Mammary epithelial cell (primary cell): ENCODE results near the gene GNAT1.

ENCODE experiments used
- EZH2 ChIP-seq: IDR thresholded peaks from 2 replicates; pipeline ENCODE4 v1.6.1; 2012; ENCODE audit warnings: low read length, inconsistent platforms, borderline replicate concordance
- TF ChIP-seq, protein P1 (sequence below), 2 donors: IDR thresholded peaks in 1 of 2; conservative IDR thresholded peaks in 1 of 2; 2 replicates each; pipeline ENCODE4 v1.5.1; 2011 to 2012; ENCODE audit warnings: inconsistent platforms in 2 of 2, low read length in 2 of 2, mild to moderate bottlenecking in 2 of 2, control low read depth in 1 of 2, low read depth in 1 of 2; ENCODE audit not compliant: insufficient read depth in 1 of 2; ENCODE audit errors: extremely low read depth in 1 of 2

DNA sequence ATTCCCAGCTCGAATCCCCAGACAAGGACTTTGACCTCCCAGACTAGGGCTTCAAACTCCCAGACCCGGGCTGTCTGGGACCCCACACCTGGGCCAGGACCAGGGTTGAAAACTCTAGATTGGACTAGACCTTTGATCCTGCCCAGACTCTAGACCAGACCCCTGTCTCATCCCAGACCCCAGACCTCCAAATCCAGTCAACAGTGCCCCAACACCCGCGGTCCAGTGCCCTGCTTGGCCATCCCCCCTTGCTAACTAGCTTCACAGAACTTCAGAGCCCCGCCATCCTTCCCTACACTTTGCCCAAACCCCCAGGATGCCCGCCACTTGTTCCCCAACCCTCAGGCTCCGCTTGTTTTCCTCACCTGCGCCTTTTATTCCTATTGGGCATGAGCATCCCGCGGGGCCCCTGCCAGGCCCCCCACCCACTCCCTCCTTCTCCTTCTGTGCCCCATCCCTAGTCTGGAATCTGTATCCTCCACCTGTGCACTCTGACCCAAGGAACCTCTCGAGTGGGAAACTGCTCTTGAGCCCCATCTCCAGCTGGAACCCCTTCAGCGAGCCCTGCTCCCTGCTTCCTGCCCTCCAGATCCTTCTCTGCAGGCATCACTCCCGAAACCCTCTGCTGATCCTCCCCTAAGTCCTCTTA lies 45.2 kb downstream of the GNAT1 start:
- TF ChIP-seq, protein P1, sequence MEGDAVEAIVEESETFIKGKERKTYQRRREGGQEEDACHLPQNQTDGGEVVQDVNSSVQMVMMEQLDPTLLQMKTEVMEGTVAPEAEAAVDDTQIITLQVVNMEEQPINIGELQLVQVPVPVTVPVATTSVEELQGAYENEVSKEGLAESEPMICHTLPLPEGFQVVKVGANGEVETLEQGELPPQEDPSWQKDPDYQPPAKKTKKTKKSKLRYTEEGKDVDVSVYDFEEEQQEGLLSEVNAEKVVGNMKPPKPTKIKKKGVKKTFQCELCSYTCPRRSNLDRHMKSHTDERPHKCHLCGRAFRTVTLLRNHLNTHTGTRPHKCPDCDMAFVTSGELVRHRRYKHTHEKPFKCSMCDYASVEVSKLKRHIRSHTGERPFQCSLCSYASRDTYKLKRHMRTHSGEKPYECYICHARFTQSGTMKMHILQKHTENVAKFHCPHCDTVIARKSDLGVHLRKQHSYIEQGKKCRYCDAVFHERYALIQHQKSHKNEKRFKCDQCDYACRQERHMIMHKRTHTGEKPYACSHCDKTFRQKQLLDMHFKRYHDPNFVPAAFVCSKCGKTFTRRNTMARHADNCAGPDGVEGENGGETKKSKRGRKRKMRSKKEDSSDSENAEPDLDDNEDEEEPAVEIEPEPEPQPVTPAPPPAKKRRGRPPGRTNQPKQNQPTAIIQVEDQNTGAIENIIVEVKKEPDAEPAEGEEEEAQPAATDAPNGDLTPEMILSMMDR (conservative IDR thresholded peaks at IDR 0.05 in 1 of 2, IDR thresholded peaks at IDR 0.05 in 1 of 2; ENCODE audit: extremely low read depth in 1 of 2, insufficient read depth in 1 of 2, low read depth in 1 of 2, low read length in 2 of 2) = no peak
- TF ChIP-seq EZH2 = no peak
